AG08396 (cell line): ENCODE measurements around the gene MBD3L1.

ENCODE experiments used
- DNase-seq: peaks from one replicate; pipeline ENCODE4 v3.0.0; 2012; ENCODE audit warnings: low spot score, mixed read lengths

MBD3L1 gene

GRCh38 chr19:8880868-8881488 is 48.8 kb downstream of the MBD3L1 start:
- DNase-seq, result no peak

- DNase-seq, result no peak
These were observed 49.3 kb downstream of the MBD3L1 start for GRCh38 chr19:8881512-8881911.

- DNase-seq, result no peak
These were observed 52.2 kb downstream of the MBD3L1 start for GRCh38 chr19:8884416-8884815.

GRCh38 chr19:8887364-8887763 is 55.2 kb downstream of the MBD3L1 start:
- no peak for DNase-seq

GRCh38 chr19:8890260-8890659 is 58.1 kb downstream of the MBD3L1 start:
- no peak for DNase-seq
